C4-2B (cell line): ENCODE measurements around the gene KSR2.

Experiments
- H3K27ac ChIP-seq: fragments of 450-650 bp; 2 replicates; pipeline ENCODE4 v1.5.1; 2017
- CTCF ChIP-seq: fragments of 450-650 bp; conservative IDR thresholded peaks from 2 replicates; pipeline ENCODE4 v1.5.1; 2017; ENCODE audit warnings: mild to moderate bottlenecking
- ZFX ChIP-seq: fragments of 450-650 bp; IDR thresholded peaks from 2 replicates; pipeline ENCODE4 v1.6.1; 2017

KSR2 gene

GRCh38 chr12:117459229-117459628 lies 509.6 kb downstream of the KSR2 start:
- TF ChIP-seq ZFX = no peak
- TF ChIP-seq CTCF = no peak
- H3K27ac ChIP-seq = no peak overlapping the region

GRCh38 chr12:117457189-117457588 lies 511.6 kb downstream of the KSR2 start:
- no peak overlapping the region for H3K27ac ChIP-seq
- TF ChIP-seq CTCF (no peak), ZFX (no peak)

- no peak overlapping the region for H3K27ac ChIP-seq
- TF ChIP-seq CTCF (no peak), ZFX (no peak)
These were observed 512.7 kb downstream of the KSR2 start for GRCh38 chr12:117456076-117456475.

- H3K27ac ChIP-seq = no peak overlapping the region
- no peak for TF ChIP-seq CTCF
- TF ChIP-seq ZFX = no peak
These were observed 514.8 kb downstream of the KSR2 start for GRCh38 chr12:117453961-117454360.

- TF ChIP-seq CTCF (no peak), ZFX (no peak)
- H3K27ac ChIP-seq = no peak overlapping the region
These were observed 516.7 kb downstream of the KSR2 start for GRCh38 chr12:117452112-117452511.

- no peak for TF ChIP-seq CTCF
- no peak for TF ChIP-seq ZFX
- no peak overlapping the region for H3K27ac ChIP-seq
These were observed 518.6 kb downstream of the KSR2 start for GRCh38 chr12:117450209-117450608.

- no peak overlapping the region for H3K27ac ChIP-seq
- TF ChIP-seq CTCF (no peak), ZFX (no peak)
These were observed 521.0 kb downstream of the KSR2 start for GRCh38 chr12:117447665-117448366.
